Fibroblast of the aortic adventitia (primary cell): ENCODE results near the gene ACVR1. TPM values are rescaled to one million over a fixed set of nuclear protein-coding genes. Genes with fewer than 3 reads are reported as not detected.

Experiments used
- DNase-seq: peaks from one replicate; pipeline ENCODE4 v3.0.0-alpha.2; 2010; ENCODE audit warnings: low read depth
- H3K4me3 ChIP-seq: 2 replicates; pipeline ENCODE4 v1.5.1; 2011; ENCODE audit warnings: low read depth, mild to moderate bottlenecking, control low read depth, low read length, moderate library complexity
- total RNA-seq: library from RNA; depleted of rRNA; stranded (reverse); fragments of >200 nt; gene quantifications from 2 replicates; pipeline ENCODE4 v1.2.3, GENCODE V29; 2012; ENCODE audit warnings: low replicate concordance
- TF ChIP-seq, protein P1 (sequence below): IDR thresholded peaks from 2 replicates; pipeline ENCODE4 v1.5.1; 2011; ENCODE audit warnings: mild to moderate bottlenecking, low read length, control low read depth, inconsistent platforms; ENCODE audit not compliant: insufficient read depth

Gene ACVR1
- total RNA-seq, 1 donor = 32.9 TPM

DNA sequence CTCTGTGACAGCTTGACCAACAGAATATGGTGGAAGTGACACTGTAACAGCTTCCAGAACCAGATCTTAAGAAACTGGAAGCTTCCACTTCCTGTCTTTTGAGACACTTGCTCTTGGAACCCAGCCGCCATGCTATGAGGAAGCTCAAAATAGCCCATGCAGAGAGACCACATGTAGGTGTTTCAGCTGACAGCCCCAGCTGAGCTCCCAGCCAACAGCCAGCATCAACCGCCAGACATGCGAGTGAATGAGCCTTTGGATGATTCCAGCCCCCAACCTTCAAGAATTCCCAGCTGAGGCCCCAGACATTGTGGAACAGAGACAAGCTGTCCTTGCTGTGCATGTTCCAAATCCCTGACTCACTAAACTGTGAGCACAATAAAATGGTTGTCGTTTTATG is 27.9 kb downstream of the ACVR1 start:
- no peak for DNase-seq
- TF ChIP-seq, protein P1, sequence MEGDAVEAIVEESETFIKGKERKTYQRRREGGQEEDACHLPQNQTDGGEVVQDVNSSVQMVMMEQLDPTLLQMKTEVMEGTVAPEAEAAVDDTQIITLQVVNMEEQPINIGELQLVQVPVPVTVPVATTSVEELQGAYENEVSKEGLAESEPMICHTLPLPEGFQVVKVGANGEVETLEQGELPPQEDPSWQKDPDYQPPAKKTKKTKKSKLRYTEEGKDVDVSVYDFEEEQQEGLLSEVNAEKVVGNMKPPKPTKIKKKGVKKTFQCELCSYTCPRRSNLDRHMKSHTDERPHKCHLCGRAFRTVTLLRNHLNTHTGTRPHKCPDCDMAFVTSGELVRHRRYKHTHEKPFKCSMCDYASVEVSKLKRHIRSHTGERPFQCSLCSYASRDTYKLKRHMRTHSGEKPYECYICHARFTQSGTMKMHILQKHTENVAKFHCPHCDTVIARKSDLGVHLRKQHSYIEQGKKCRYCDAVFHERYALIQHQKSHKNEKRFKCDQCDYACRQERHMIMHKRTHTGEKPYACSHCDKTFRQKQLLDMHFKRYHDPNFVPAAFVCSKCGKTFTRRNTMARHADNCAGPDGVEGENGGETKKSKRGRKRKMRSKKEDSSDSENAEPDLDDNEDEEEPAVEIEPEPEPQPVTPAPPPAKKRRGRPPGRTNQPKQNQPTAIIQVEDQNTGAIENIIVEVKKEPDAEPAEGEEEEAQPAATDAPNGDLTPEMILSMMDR = no peak
- no peak overlapping the region for H3K4me3 ChIP-seq

DNA sequence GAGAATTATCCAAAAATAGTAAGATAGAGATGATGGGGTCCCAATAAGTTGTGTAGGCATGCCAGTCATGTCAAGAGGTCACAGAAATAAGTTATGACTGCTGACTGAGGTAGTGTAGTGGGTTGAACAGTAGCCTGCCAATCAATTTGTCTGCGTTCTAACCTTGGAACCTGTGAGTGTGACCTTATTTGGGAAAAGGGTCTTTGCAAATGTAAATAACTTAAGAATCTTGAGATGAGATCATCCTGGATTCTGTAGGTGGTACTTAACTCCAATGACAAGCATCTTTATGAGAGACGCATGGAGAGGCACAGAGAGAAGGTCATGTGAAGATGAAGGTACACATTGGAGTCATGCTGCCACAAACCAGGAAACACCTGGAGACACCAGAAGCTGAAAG is 31.0 kb downstream of the ACVR1 start:
- TF ChIP-seq, protein P1 = no peak
- no peak for DNase-seq
- H3K4me3 ChIP-seq = no peak overlapping the region

DNA sequence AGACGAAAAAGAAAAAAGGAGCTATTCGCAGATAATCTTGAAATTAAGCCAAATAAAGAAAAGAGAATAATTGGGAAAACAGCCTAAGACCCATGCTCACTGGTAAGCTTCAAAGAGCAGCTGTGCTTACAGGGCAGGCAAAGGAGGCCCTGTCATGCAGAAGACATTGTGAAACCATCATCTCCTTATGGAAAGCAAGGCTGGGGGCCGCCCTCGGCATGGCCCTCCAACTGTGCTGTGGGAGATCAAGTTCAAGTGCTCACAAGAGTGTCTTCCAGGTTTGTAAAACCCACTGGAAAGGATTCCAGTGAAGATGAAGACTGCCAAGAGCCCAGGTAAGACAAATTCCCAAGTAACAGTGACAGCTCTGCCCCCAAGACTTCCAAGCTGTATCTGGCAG is 32.2 kb downstream of the ACVR1 start:
- DNase-seq = no peak
- TF ChIP-seq, protein P1 = no peak
- no peak overlapping the region for H3K4me3 ChIP-seq

DNA sequence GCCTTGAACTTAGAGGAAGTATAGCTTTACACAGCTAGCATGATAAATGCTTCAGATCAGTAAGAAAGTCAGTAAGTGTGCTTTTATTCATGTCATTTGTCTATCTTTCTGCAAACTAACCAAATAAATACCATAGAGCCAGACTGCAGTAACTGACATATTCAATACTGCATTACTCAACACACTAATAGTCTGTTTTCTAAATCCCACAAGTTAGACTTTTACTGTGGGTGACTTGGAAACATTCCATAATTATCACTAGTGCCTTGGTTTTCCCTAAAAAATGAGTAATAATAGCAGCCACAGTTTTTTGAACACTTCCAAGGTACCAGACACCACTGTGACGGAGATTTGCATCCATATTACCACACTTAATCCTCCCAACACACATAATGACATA is 33.0 kb downstream of the ACVR1 start:
- DNase-seq = no peak
- TF ChIP-seq, protein P1 = no peak
- no peak overlapping the region for H3K4me3 ChIP-seq

DNA sequence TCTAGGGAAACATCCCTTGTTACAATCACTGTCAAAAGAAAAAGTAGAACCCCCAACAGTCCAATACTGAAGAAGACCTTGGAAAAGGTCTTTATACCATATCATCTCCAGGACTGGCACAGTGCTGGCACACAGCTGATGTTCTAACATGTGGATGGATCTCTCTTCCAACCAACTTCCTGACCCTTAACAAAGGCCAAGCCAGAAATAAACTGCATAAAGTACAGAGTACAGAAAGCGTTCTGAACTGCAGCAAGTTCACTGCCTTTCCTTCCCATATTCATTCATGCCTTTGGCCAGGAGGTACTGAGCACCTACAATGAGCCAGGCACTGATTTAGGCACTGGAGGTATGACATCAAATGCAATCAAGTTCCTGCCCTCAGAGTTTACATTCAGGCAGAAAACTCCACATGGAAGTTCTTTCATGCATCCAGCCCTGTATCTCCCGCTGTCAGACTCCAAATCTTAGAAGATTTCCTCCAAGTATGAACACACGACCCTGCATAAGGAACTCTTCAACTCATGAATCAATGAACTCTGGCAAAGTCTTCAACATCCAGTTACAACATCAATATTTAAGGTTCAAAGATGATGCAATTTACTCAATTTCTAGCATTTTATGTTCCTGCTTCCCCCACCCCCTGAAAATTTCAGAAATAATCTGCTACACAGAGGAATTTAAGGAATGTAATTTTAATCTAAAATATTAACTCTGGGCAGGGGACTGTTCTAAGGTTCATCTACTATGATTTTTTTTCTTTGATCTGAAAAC is 33.8 kb downstream of the ACVR1 start:
- H3K4me3 ChIP-seq = no peak overlapping the region
- TF ChIP-seq, protein P1 = no peak
- peak; percentile 54 for DNase-seq

DNA sequence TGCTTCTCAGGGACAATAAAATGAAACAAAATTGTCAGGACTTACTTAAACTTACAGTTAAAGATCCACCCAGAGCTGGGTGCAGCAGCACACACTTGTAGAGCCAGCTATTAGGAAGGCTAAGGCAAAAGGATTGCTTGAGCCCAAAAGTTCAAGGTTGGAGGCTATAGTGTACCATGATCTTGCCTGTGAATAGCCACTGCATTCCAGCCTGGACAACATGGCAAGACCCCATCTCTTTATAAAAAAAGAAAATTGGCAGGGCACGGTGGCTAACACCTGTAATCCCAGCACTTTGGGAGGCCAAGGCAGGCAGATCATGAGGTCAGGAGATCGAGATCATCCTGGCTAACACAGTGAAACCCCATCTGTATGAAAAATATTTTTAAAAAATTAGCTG is 34.6 kb downstream of the ACVR1 start:
- no peak for DNase-seq
- H3K4me3 ChIP-seq = no peak overlapping the region
- TF ChIP-seq, protein P1 = no peak
